ENCODE data around the gene TMEM263. TPM values are rescaled to one million over a fixed set of nuclear protein-coding genes. Genes with fewer than 3 reads are reported as not detected.

The TMEM263 gene
- total RNA-seq, 4 donors from 2014 or later, result 8.9 to 26.7 (median 15.9) TPM

DNA sequence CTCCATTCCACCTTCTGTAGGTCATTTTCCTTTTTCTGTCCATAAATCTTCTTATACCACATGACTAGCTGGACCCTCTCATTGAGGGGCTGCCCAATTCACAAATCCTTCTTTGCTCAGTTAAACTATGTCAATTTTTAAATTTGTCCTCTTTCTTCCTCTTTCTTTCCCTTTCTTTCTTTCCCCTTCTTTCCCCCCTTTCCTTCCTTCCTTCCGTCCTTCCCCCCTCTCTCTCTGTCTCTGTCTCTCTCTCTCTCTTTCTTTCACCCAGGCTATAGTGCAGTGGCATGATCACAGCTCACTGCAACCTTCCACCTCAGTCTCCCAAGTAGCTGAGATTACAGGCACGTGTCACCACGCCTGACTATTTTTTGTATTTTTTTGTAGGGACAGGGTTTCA, 47.1 kb upstream of the TMEM263 start:
- Histone ChIP-seq H3K27ac (no peak overlapping the region), H3K36me3 (no peaks in the 10 kb centered on the region), H3K4me3 (no peak overlapping the region), H3K9me3 (no peaks in the 10 kb centered on the region), H3K27me3 (no peaks in the 10 kb centered on the region), H3K4me1 (peaks cover 3 to 4% of the 10 kb centered on the region in 2 donors)
- ATAC-seq (no peak), DNase-seq (no peak)
- intact Hi-C loops (cut with DNase I; ENCODE audit: low total_unique reads) (no loop called here), in situ Hi-C loops (cut with MboI; ENCODE audit: low sequenced_read_pairs in 4 of 4) (no loop called here)
- no peak for TF ChIP-seq POLR2A (IDR thresholded peaks at IDR 0.05)
- TF ChIP-seq, protein P1, sequence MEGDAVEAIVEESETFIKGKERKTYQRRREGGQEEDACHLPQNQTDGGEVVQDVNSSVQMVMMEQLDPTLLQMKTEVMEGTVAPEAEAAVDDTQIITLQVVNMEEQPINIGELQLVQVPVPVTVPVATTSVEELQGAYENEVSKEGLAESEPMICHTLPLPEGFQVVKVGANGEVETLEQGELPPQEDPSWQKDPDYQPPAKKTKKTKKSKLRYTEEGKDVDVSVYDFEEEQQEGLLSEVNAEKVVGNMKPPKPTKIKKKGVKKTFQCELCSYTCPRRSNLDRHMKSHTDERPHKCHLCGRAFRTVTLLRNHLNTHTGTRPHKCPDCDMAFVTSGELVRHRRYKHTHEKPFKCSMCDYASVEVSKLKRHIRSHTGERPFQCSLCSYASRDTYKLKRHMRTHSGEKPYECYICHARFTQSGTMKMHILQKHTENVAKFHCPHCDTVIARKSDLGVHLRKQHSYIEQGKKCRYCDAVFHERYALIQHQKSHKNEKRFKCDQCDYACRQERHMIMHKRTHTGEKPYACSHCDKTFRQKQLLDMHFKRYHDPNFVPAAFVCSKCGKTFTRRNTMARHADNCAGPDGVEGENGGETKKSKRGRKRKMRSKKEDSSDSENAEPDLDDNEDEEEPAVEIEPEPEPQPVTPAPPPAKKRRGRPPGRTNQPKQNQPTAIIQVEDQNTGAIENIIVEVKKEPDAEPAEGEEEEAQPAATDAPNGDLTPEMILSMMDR (IDR thresholded peaks at IDR 0.05 in 4 of 5, conservative IDR thresholded peaks at IDR 0.05 in 1 of 5), result no peak

DNA sequence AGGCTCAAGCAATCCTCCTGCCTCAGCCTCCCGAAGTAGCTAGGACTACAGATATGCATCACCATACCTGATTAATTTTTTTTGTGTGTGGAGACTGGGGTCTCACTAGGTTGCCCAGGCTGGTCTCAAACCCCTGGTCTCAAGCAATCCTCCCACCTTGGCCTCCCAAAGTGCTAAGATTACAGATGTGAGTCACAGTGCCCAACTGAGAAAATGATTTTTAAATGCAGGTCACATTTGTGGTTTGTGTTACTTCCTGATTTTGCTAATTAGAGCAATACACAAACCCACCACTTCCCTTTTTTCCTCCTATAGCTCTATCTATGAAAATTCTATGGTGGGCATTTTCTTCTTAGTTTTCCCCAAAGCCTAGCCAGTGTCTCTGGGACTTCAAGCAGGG, 45.5 kb upstream of the TMEM263 start:
- no peak for ATAC-seq
- Histone ChIP-seq H3K27ac (no peak overlapping the region), H3K4me1 (no peaks in the 10 kb centered on the region), H3K4me3 (no peak overlapping the region), H3K36me3 (no peaks in the 10 kb centered on the region), H3K27me3 (no peaks in the 10 kb centered on the region), H3K9me3 (no peaks in the 10 kb centered on the region)
- in situ Hi-C loops (cut with MboI; ENCODE audit: low sequenced_read_pairs in 4 of 4), result loop anchor here in 2 of 4 donors (5.0 to 10.0 kb wide), 2 partner anchors 523 to 525 kb away; no protein-coding TSS in a partner anchor
- no peak for DNase-seq
- TF ChIP-seq, protein P1 (IDR thresholded peaks at IDR 0.05 in 4 of 5, conservative IDR thresholded peaks at IDR 0.05 in 1 of 5), result no peak
- TF ChIP-seq POLR2A (IDR thresholded peaks at IDR 0.05), result no peak
- intact Hi-C loops (cut with DNase I; ENCODE audit: low total_unique reads), result no loop called here

DNA sequence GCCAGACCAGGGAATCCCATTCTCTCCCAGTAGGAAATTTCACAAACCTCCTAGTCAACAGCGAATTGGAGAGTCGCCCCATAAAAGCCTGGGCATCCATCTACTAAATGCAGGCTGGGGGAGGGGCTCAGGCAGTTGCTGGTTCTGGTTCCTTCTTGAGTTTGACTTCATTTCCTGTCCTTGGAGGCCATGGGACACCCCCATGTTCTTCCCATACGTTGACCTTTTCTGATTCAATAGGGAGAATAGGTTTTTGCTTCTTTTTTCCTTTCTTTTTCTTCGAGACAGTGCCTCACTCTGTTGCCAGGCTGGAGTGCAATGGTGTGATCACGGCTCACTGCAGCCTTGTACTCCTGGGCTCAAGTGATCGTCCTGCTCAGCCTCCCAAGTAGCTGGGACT, 44.1 kb upstream of the TMEM263 start:
- intact Hi-C loops (cut with DNase I; ENCODE audit: low total_unique reads) (no loop called here), in situ Hi-C loops (cut with MboI; ENCODE audit: low sequenced_read_pairs in 4 of 4) (loop anchor here in 2 of 4 donors (5.0 to 10.0 kb wide), 2 partner anchors 524 to 527 kb away; no protein-coding TSS in a partner anchor)
- Histone ChIP-seq H3K27ac (no peak overlapping the region), H3K27me3 (no peaks in the 10 kb centered on the region), H3K4me3 (no peak overlapping the region), H3K36me3 (no peaks in the 10 kb centered on the region), H3K4me1 (no peaks in the 10 kb centered on the region), H3K9me3 (no peaks in the 10 kb centered on the region)
- DNase-seq, result no peak
- TF ChIP-seq POLR2A (IDR thresholded peaks at IDR 0.05), result no peak
- TF ChIP-seq, protein P1 (IDR thresholded peaks at IDR 0.05 in 4 of 5, conservative IDR thresholded peaks at IDR 0.05 in 1 of 5), result no peak
- no peak for ATAC-seq

DNA sequence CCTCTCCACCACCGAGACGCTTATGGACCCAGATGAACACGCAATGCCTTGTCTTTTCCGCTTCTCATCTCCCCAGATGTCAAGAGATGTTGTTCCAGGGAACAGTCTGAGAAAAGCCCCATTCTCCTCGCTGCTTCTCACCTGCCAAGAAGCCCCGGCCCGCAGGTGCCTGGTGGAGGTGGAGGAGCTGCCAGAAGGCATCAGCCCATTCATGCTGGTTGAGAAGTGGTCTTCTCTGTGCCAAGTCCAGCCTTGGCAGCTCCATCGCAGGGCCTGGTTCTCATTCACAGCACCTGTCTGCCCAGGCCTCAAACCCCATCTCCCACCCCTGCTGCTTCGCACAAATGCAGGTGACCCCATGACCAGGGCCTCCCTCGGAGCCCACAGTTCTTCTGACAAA, 42.3 kb upstream of the TMEM263 start:
- no peak for DNase-seq
- H3K4me1 ChIP-seq, result no peaks in the 10 kb centered on the region
- H3K4me3 ChIP-seq, result no peak overlapping the region
- in situ Hi-C loops (cut with MboI; ENCODE audit: low sequenced_read_pairs in 4 of 4), result loop anchor here in 2 of 4 donors (5.0 to 10.0 kb wide), 2 partner anchors 526 to 529 kb away; no protein-coding TSS in a partner anchor
- H3K36me3 ChIP-seq, result no peaks in the 10 kb centered on the region
- no peak for ATAC-seq
- TF ChIP-seq, protein P1 (IDR thresholded peaks at IDR 0.05 in 4 of 5, conservative IDR thresholded peaks at IDR 0.05 in 1 of 5), result no peak
- TF ChIP-seq POLR2A (IDR thresholded peaks at IDR 0.05), result no peak
- no peaks in the 10 kb centered on the region for H3K9me3 ChIP-seq
- no peaks in the 10 kb centered on the region for H3K27me3 ChIP-seq
- H3K27ac ChIP-seq, result no peak overlapping the region
- intact Hi-C loops (cut with DNase I; ENCODE audit: low total_unique reads), result no loop called here

All from gastrocnemius medialis (tissue), 4 donors.